ENCODE results near the gene TRPC4. TPM values are rescaled to one million over a fixed set of nuclear protein-coding genes. Genes with fewer than 3 reads are reported as not detected.

Gene TRPC4
- total RNA-seq, 1 experiment from 2014 or later = 0.10 TPM

DNA sequence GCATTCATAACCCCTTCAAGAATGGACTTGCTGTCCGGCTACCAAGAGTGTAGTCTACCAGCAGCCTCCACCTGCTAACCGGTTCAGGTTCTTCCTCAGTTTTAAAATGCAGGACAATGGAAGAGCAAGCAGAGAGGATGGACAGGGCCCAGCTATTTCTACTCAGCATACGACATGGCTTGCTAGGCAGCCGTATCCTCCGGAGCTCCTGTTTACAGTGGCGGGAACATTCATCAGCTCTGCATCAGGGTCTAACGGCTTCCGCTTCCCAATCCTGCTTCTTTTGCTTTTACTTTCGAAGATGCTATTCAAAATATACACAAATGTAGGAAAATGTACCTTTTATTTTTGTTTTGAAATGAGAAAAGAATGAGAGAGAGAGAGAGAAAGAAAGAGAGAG lies 118.5 kb downstream of the TRPC4 start:
- H3K4me3 ChIP-seq (ENCODE audit: low read depth in 2 of 2, low read length in 2 of 2) = no peak overlapping the region
- no peaks in the 10 kb centered on the region for H3K9me3 ChIP-seq (ENCODE audit: control insufficient read depth, insufficient read depth, low read depth, low read length)
- in situ Hi-C loops (cut with HindIII; ENCODE audit: low pct_unique_long_range_greater_than_20kb, low sequenced_read_pairs) = no loop called here
- no peaks in the 10 kb centered on the region for H3K36me3 ChIP-seq (ENCODE audit: control insufficient read depth, insufficient read depth, low read length)
- DNase-seq (ENCODE audit: low read depth, low spot score) (no peak), ATAC-seq (no peak)
- no TSS peak for BruUV-seq (replicated peaks)
- CTCF ChIA-PET = no interaction called here
- no peaks in the 10 kb centered on the region for H3K27me3 ChIP-seq (ENCODE audit: control insufficient read depth, insufficient read depth, low read length)
- no peak for TF ChIP-seq CTCF (IDR thresholded peaks at IDR 0.05)
- TF ChIP-seq TCF7L2 (IDR thresholded peaks at IDR 0.05; ENCODE audit: low read depth, low read length) = no peak
- TF ChIP-seq SIN3A (IDR thresholded peaks at IDR 0.05; ENCODE audit: borderline replicate concordance, insufficient read depth, low read depth, low read length) = no peak
- no peak for TF ChIP-seq POLR2AphosphoS5 (IDR thresholded peaks at IDR 0.05; ENCODE audit: low read depth, low read length)
- TF ChIP-seq REST (IDR thresholded peaks at IDR 0.05; ENCODE audit: insufficient read depth in 1 of 2, low read depth in 2 of 2, low read length in 1 of 2) = no peak
- H3K4me1 ChIP-seq (ENCODE audit: control insufficient read depth, insufficient read depth, low read length) = no peaks in the 10 kb centered on the region
- intact Hi-C loops (cut with micrococcal nuclease; ENCODE audit: unreplicated experiment) = no loop called here
- POLR2A ChIA-PET = no interaction called here
- H3K27ac ChIP-seq (ENCODE audit: low read length) = no peak overlapping the region

GRCh38 chr13:37748913-37749312 lies 120.7 kb downstream of the TRPC4 start:
- Histone ChIP-seq H3K4me3 (ENCODE audit: low read depth in 2 of 2, low read length in 2 of 2) (no peak overlapping the region), H3K27ac (ENCODE audit: low read length) (no peak overlapping the region), H3K4me1 (ENCODE audit: control insufficient read depth, insufficient read depth, low read length) (no peaks in the 10 kb centered on the region), H3K9me3 (ENCODE audit: control insufficient read depth, insufficient read depth, low read depth, low read length) (no peaks in the 10 kb centered on the region), H3K36me3 (ENCODE audit: control insufficient read depth, insufficient read depth, low read length) (no peaks in the 10 kb centered on the region), H3K27me3 (ENCODE audit: control insufficient read depth, insufficient read depth, low read length) (no peaks in the 10 kb centered on the region)
- TF ChIP-seq SIN3A (IDR thresholded peaks at IDR 0.05; ENCODE audit: borderline replicate concordance, insufficient read depth, low read depth, low read length) = no peak
- TF ChIP-seq CTCF (IDR thresholded peaks at IDR 0.05) = no peak
- TF ChIP-seq TCF7L2 (IDR thresholded peaks at IDR 0.05; ENCODE audit: low read depth, low read length) = no peak
- TF ChIP-seq REST (IDR thresholded peaks at IDR 0.05; ENCODE audit: insufficient read depth in 1 of 2, low read depth in 2 of 2, low read length in 1 of 2) = no peak
- no peak for TF ChIP-seq POLR2AphosphoS5 (IDR thresholded peaks at IDR 0.05; ENCODE audit: low read depth, low read length)
- DNase-seq (ENCODE audit: low read depth, low spot score) (no peak), ATAC-seq (no peak)
- POLR2A ChIA-PET = no interaction called here
- intact Hi-C loops (cut with micrococcal nuclease; ENCODE audit: unreplicated experiment) = no loop called here
- in situ Hi-C loops (cut with HindIII; ENCODE audit: low pct_unique_long_range_greater_than_20kb, low sequenced_read_pairs) = no loop called here
- no TSS peak for BruUV-seq (replicated peaks)
- CTCF ChIA-PET = no interaction called here
